WERI-Rb-1 (cell line): ENCODE data around the gene UBE2S.

Experiments used
- DNase-seq: peaks from one replicate; pipeline ENCODE4 v3.0.0-alpha.2; 2020
- H3K27ac ChIP-seq: fragments of 250-450 bp; sonication (Bioruptor Pico); 2 replicates; pipeline ENCODE4 v1.5.1; 2020; ENCODE audit warnings: mild to moderate bottlenecking, moderate library complexity
- H3K27me3 ChIP-seq: fragments of 250-450 bp; sonication (Bioruptor Pico); 2 replicates; pipeline ENCODE4 v1.5.1; 2021; ENCODE audit warnings: mild to moderate bottlenecking, low read depth, moderate library complexity; ENCODE audit not compliant: insufficient read depth, severe bottlenecking
- H3K36me3 ChIP-seq: fragments of 250-450 bp; sonication (Bioruptor Pico); 2 replicates; pipeline ENCODE4 v1.5.1; 2020; ENCODE audit warnings: mild to moderate bottlenecking, moderate library complexity
- H3K4me3 ChIP-seq: 2 replicates; pipeline ENCODE4 v1.5.1; 2011; ENCODE audit warnings: low read depth, mild to moderate bottlenecking, control low read depth, low read length
- H3K9me3 ChIP-seq: fragments of 250-450 bp; sonication (Bioruptor Pico); 2 replicates; pipeline ENCODE4 v1.5.1; 2021; ENCODE audit warnings: mild to moderate bottlenecking, moderate library complexity; ENCODE audit not compliant: severe bottlenecking
- TF ChIP-seq, protein P1 (sequence below): IDR thresholded peaks from 2 replicates; pipeline ENCODE4 v1.5.1; 2011; ENCODE audit warnings: low read depth, mild to moderate bottlenecking, control low read depth, inconsistent platforms, low read length

The UBE2S gene

DNA sequence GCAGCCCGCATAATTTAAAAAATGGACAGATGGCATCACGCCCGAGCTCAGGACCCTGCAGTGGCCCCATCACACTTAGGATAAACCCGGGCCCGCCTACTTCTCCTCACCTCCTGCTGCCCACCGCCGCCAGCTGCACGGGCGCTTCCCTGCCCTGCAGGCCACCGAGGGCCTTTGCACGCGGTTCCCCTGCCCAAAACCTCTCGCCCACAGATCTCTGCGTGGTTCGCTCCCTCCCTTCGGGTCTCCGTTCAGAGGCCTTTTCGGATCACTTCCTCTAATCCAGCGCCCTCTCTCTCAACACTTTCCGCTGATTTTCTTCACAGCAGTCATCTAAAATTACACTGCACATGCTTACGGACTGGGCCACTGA is 33.7 kb upstream of the UBE2S start:
- Histone ChIP-seq H3K27me3 (peaks cover 12% of the 10 kb centered on the region), H3K9me3 (no peaks in the 10 kb centered on the region), H3K36me3 (no peaks in the 10 kb centered on the region), H3K27ac (no peak overlapping the region), H3K4me3 (peak overlapping the region; percentile 35)
- TF ChIP-seq, protein P1, sequence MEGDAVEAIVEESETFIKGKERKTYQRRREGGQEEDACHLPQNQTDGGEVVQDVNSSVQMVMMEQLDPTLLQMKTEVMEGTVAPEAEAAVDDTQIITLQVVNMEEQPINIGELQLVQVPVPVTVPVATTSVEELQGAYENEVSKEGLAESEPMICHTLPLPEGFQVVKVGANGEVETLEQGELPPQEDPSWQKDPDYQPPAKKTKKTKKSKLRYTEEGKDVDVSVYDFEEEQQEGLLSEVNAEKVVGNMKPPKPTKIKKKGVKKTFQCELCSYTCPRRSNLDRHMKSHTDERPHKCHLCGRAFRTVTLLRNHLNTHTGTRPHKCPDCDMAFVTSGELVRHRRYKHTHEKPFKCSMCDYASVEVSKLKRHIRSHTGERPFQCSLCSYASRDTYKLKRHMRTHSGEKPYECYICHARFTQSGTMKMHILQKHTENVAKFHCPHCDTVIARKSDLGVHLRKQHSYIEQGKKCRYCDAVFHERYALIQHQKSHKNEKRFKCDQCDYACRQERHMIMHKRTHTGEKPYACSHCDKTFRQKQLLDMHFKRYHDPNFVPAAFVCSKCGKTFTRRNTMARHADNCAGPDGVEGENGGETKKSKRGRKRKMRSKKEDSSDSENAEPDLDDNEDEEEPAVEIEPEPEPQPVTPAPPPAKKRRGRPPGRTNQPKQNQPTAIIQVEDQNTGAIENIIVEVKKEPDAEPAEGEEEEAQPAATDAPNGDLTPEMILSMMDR: no peak
- peak; percentile 53 for DNase-seq

- DNase-seq: peak; percentile 63
- Histone ChIP-seq H3K36me3 (no peaks in the 10 kb centered on the region), H3K27ac (no peak overlapping the region), H3K9me3 (no peaks in the 10 kb centered on the region), H3K27me3 (peaks cover 12% of the 10 kb centered on the region), H3K4me3 (peak overlapping the region; percentile 35)
- TF ChIP-seq, protein P1: no peak
Observed at GRCh38 chr19:55440411-55441105, 33.0 kb upstream of the UBE2S start.

GRCh38 chr19:55439052-55439451 is 31.5 kb upstream of the UBE2S start:
- Histone ChIP-seq H3K27me3 (peaks cover 10% of the 10 kb centered on the region), H3K36me3 (no peaks in the 10 kb centered on the region), H3K27ac (no peak overlapping the region), H3K9me3 (no peaks in the 10 kb centered on the region), H3K4me3 (no peak overlapping the region)
- DNase-seq: no peak
- TF ChIP-seq, protein P1: no peak

GRCh38 chr19:55437410-55437809 is 29.8 kb upstream of the UBE2S start:
- peaks cover 7% of the 10 kb centered on the region for H3K27me3 ChIP-seq
- H3K4me3 ChIP-seq: no peak overlapping the region
- no peak for DNase-seq
- TF ChIP-seq, protein P1: no peak
- H3K9me3 ChIP-seq: no peaks in the 10 kb centered on the region
- H3K27ac ChIP-seq: no peak overlapping the region
- no peaks in the 10 kb centered on the region for H3K36me3 ChIP-seq

DNA sequence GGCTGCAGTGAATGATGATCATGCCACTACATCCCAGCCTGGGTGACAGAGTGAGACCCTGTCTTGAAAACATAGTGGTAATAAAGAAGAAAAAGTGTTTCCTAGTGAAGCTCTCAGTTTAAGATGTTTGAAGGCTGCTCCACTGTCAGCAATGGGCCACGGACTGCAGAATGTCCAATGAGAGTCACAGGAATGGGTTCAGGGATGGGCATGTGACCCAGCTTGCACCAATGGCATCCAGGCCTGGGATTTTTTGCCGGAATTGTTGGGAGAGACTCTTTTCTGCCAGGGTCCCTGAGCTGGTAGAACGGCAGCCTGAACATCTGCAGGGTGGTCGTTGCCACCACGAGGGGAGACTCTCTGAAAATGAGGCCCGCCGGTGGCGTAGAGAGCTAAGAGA is 29.3 kb upstream of the UBE2S start:
- TF ChIP-seq, protein P1: no peak
- Histone ChIP-seq H3K27ac (no peak overlapping the region), H3K9me3 (no peaks in the 10 kb centered on the region), H3K27me3 (peaks cover 6% of the 10 kb centered on the region), H3K36me3 (no peaks in the 10 kb centered on the region), H3K4me3 (no peak overlapping the region)
- DNase-seq: no peak

GRCh38 chr19:55435020-55435419 is 27.4 kb upstream of the UBE2S start:
- DNase-seq: no peak
- Histone ChIP-seq H3K9me3 (no peaks in the 10 kb centered on the region), H3K4me3 (no peak overlapping the region), H3K27ac (no peak overlapping the region), H3K27me3 (no peaks in the 10 kb centered on the region), H3K36me3 (no peaks in the 10 kb centered on the region)
- TF ChIP-seq, protein P1: no peak
